HEK293 (cell line): Measurements from ENCODE around the gene TMEM143.

Source experiments
- GLI4 ChIP-seq: fragments of 450-650 bp; formaldehyde crosslinking; IDR thresholded peaks from 2 replicates; pipeline ENCODE4 v1.5.1; 2016; ENCODE audit warnings: missing biosample characterization, missing genetic modification characterization
- SP3 ChIP-seq: fragments of 450-650 bp; formaldehyde crosslinking; IDR thresholded peaks from 2 replicates; pipeline ENCODE4 v1.5.1; 2016; ENCODE audit warnings: missing biosample characterization, missing genetic modification characterization
- ZBTB17 ChIP-seq: fragments of 450-650 bp; formaldehyde crosslinking; IDR thresholded peaks from 2 replicates; pipeline ENCODE4 v1.5.1; 2016; ENCODE audit warnings: missing biosample characterization, missing genetic modification characterization
- ZNF221 ChIP-seq: fragments of 450-650 bp; formaldehyde crosslinking; IDR thresholded peaks from 2 replicates; pipeline ENCODE4 v1.5.1; 2017; ENCODE audit warnings: missing biosample characterization, missing genetic modification characterization, borderline replicate concordance
- ZNF23 ChIP-seq: fragments of 450-650 bp; formaldehyde crosslinking; IDR thresholded peaks from 2 replicates; pipeline ENCODE4 v1.5.1; 2016; ENCODE audit warnings: missing biosample characterization, missing genetic modification characterization, borderline replicate concordance
- ZNF341 ChIP-seq: fragments of 450-650 bp; formaldehyde crosslinking; IDR thresholded peaks from 2 replicates; pipeline ENCODE4; 2016; ENCODE audit warnings: low read depth, missing biosample characterization, missing genetic modification characterization
- ZNF530 ChIP-seq: fragments of 450-650 bp; formaldehyde crosslinking; IDR thresholded peaks from 2 replicates; pipeline ENCODE4 v1.5.1; 2016; ENCODE audit warnings: low read depth, missing biosample characterization, missing genetic modification characterization
- ZNF585B ChIP-seq: fragments of 450-650 bp; formaldehyde crosslinking; IDR thresholded peaks from 2 replicates; pipeline ENCODE4 v1.5.1; 2016; ENCODE audit warnings: missing biosample characterization, missing genetic modification characterization
- ZNF621 ChIP-seq: fragments of 450-650 bp; formaldehyde crosslinking; IDR thresholded peaks from 2 replicates; pipeline ENCODE4 v1.5.1; 2017; ENCODE audit warnings: missing biosample characterization, missing genetic modification characterization
- ZNF664 ChIP-seq: fragments of 450-650 bp; formaldehyde crosslinking; IDR thresholded peaks from 2 replicates; pipeline ENCODE4 v1.5.1; 2016; ENCODE audit warnings: missing biosample characterization, missing genetic modification characterization
- ZNF76 ChIP-seq: fragments of 450-650 bp; formaldehyde crosslinking; IDR thresholded peaks from 2 replicates; pipeline ENCODE4; 2016; ENCODE audit warnings: low read depth, missing biosample characterization, missing genetic modification characterization, borderline replicate concordance
- ZSCAN16 ChIP-seq: fragments of 450-650 bp; formaldehyde crosslinking; IDR thresholded peaks from 2 replicates; pipeline ENCODE4 v1.5.1; 2016; ENCODE audit warnings: missing biosample characterization, missing genetic modification characterization
- ZXDB ChIP-seq: fragments of 450-650 bp; formaldehyde crosslinking; IDR thresholded peaks from 2 replicates; pipeline ENCODE4 v1.5.1; 2016; ENCODE audit warnings: missing biosample characterization, missing genetic modification characterization
- TF ChIP-seq, protein P1 (sequence below): fragments of 450-650 bp; formaldehyde crosslinking; IDR thresholded peaks from 2 replicates; pipeline ENCODE4 v1.5.1; 2016; ENCODE audit warnings: missing biosample characterization, missing genetic modification characterization
- TF ChIP-seq, protein P2 (sequence below): fragments of 450-650 bp; formaldehyde crosslinking; IDR thresholded peaks from 2 replicates; pipeline ENCODE4 v1.5.1; 2016; ENCODE audit warnings: missing biosample characterization, missing genetic modification characterization
- TF ChIP-seq, protein P3 (sequence below): fragments of 450-650 bp; formaldehyde crosslinking; IDR thresholded peaks from 2 replicates; pipeline ENCODE4 v1.5.1; 2016; ENCODE audit warnings: missing biosample characterization, missing genetic modification characterization
- TF ChIP-seq, protein P4 (sequence below): fragments of 450-650 bp; formaldehyde crosslinking; IDR thresholded peaks from 2 replicates; pipeline ENCODE4 v1.5.1; 2016; ENCODE audit warnings: missing biosample characterization, missing genetic modification characterization
- TF ChIP-seq, protein P5 (sequence below): fragments of 450-650 bp; formaldehyde crosslinking; IDR thresholded peaks from 2 replicates; pipeline ENCODE4 v1.5.1; 2016; ENCODE audit warnings: missing biosample characterization, missing genetic modification characterization
- TF ChIP-seq, protein P6 (sequence below): fragments of 450-650 bp; formaldehyde crosslinking; IDR thresholded peaks from 2 replicates; pipeline ENCODE4 v1.5.1; 2016; ENCODE audit warnings: missing biosample characterization, missing genetic modification characterization
- TF ChIP-seq, protein P7 (sequence below): fragments of 450-650 bp; IDR thresholded peaks from 2 replicates; pipeline ENCODE4 v1.5.1; 2018; ENCODE audit warnings: missing biosample characterization, mild to moderate bottlenecking, missing genetic modification characterization

Gene TMEM143

DNA sequence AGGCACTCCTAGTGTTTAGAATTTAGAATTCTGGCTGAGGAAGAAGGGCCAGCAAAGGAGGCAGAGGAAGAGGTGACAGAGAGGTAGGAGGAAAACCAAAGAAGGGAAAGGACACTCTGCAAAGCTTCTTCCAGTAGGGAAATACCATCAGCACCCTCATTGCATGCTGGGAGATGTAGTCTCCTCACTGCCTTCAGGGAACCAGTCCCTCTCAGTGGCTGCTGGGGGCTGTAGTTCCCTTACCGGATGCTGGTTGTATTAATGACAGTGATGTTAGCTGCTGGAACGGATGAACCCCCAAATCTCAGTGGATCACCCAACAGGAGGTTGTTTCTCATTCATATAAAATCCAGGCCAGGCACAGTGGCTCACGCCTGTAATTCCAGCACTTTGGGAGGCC lies 39.9 kb upstream of the TMEM143 start (continued):
- TF ChIP-seq, protein P1, sequence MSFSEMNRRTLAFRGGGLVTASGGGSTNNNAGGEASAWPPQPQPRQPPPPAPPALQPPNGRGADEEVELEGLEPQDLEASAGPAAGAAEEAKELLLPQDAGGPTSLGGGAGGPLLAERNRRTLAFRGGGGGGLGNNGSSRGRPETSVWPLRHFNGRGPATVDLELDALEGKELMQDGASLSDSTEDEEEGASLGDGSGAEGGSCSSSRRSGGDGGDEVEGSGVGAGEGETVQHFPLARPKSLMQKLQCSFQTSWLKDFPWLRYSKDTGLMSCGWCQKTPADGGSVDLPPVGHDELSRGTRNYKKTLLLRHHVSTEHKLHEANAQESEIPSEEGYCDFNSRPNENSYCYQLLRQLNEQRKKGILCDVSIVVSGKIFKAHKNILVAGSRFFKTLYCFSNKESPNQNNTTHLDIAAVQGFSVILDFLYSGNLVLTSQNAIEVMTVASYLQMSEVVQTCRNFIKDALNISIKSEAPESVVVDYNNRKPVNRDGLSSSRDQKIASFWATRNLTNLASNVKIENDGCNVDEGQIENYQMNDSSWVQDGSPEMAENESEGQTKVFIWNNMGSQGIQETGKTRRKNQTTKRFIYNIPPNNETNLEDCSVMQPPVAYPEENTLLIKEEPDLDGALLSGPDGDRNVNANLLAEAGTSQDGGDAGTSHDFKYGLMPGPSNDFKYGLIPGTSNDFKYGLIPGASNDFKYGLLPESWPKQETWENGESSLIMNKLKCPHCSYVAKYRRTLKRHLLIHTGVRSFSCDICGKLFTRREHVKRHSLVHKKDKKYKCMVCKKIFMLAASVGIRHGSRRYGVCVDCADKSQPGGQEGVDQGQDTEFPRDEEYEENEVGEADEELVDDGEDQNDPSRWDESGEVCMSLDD (tag by site-specific recombination) = peak; percentile 64; the same call in 1 of the 2 replicates
- TF ChIP-seq ZNF76 (tag by site-specific recombination) = peak; percentile 89
- TF ChIP-seq ZSCAN16 (tag by site-specific recombination) = no peak
- peak; percentile 72 for TF ChIP-seq ZBTB17
- TF ChIP-seq, protein P2, sequence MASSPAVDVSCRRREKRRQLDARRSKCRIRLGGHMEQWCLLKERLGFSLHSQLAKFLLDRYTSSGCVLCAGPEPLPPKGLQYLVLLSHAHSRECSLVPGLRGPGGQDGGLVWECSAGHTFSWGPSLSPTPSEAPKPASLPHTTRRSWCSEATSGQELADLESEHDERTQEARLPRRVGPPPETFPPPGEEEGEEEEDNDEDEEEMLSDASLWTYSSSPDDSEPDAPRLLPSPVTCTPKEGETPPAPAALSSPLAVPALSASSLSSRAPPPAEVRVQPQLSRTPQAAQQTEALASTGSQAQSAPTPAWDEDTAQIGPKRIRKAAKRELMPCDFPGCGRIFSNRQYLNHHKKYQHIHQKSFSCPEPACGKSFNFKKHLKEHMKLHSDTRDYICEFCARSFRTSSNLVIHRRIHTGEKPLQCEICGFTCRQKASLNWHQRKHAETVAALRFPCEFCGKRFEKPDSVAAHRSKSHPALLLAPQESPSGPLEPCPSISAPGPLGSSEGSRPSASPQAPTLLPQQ (tag by site-specific recombination) = peak; percentile 17; the same call in 1 of the 2 replicates
- no peak for TF ChIP-seq ZNF621 (tag by site-specific recombination)
- TF ChIP-seq ZNF221 (tag by site-specific recombination) = no peak
- TF ChIP-seq ZNF585B (tag by site-specific recombination) = no peak
- TF ChIP-seq ZXDB = peak; percentile 57; the same call in 1 of the 2 replicates
- TF ChIP-seq SP3 (tag by site-specific recombination) = peak; percentile 65
- TF ChIP-seq, protein P3, sequence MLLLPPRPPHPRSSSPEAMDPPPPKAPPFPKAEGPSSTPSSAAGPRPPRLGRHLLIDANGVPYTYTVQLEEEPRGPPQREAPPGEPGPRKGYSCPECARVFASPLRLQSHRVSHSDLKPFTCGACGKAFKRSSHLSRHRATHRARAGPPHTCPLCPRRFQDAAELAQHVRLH (tag by site-specific recombination) = 0 out of 2 replicates have a peak, but pooled peaks have one; percentile 7
- no peak for TF ChIP-seq ZNF530 (tag by site-specific recombination)
- no peak for TF ChIP-seq ZNF664
- TF ChIP-seq, protein P4, sequence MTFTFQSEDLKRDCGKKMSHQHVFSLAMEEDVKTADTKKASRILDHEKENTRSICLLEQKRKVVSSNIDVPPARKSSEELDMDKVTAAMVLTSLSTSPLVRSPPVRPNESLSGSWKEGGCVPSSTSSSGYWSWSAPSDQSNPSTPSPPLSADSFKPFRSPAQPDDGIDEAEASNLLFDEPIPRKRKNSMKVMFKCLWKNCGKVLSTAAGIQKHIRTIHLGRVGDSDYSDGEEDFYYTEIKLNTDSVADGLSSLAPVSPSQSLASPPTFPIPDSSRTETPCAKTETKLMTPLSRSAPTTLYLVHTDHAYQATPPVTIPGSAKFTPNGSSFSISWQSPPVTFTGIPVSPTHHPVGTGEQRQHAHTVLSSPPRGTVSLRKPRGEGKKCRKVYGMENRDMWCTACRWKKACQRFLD = no peak
- TF ChIP-seq ZNF341 (tag by site-specific recombination) = no peak
- TF ChIP-seq, protein P5, sequence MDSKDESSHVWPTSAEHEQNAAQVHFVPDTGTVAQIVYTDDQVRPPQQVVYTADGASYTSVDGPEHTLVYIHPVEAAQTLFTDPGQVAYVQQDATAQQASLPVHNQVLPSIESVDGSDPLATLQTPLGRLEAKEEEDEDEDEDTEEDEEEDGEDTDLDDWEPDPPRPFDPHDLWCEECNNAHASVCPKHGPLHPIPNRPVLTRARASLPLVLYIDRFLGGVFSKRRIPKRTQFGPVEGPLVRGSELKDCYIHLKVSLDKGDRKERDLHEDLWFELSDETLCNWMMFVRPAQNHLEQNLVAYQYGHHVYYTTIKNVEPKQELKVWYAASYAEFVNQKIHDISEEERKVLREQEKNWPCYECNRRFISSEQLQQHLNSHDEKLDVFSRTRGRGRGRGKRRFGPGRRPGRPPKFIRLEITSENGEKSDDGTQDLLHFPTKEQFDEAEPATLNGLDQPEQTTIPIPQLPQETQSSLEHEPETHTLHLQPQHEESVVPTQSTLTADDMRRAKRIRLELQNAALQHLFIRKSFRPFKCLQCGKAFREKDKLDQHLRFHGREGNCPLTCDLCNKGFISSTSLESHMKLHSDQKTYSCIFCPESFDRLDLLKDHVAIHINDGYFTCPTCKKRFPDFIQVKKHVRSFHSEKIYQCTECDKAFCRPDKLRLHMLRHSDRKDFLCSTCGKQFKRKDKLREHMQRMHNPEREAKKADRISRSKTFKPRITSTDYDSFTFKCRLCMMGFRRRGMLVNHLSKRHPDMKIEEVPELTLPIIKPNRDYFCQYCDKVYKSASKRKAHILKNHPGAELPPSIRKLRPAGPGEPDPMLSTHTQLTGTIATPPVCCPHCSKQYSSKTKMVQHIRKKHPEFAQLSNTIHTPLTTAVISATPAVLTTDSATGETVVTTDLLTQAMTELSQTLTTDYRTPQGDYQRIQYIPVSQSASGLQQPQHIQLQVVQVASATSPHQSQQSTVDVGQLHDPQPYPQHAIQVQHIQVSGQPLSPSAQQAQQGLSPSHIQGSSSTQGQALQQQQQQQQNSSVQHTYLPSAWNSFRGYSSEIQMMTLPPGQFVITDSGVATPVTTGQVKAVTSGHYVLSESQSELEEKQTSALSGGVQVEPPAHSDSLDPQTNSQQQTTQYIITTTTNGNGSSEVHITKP (tag by site-specific recombination) = peak; percentile 99
- TF ChIP-seq, protein P6, sequence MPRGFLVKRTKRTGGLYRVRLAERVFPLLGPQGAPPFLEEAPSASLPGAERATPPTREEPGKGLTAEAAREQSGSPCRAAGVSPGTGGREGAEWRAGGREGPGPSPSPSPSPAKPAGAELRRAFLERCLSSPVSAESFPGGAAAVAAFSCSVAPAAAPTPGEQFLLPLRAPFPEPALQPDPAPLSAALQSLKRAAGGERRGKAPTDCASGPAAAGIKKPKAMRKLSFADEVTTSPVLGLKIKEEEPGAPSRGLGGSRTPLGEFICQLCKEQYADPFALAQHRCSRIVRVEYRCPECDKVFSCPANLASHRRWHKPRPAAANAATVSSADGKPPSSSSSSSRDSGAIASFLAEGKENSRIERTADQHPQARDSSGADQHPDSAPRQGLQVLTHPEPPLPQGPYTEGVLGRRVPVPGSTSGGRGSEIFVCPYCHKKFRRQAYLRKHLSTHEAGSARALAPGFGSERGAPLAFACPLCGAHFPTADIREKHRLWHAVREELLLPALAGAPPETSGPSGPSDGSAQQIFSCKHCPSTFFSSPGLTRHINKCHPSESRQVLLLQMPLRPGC (tag by site-specific recombination) = no peak
- TF ChIP-seq, protein P7, sequence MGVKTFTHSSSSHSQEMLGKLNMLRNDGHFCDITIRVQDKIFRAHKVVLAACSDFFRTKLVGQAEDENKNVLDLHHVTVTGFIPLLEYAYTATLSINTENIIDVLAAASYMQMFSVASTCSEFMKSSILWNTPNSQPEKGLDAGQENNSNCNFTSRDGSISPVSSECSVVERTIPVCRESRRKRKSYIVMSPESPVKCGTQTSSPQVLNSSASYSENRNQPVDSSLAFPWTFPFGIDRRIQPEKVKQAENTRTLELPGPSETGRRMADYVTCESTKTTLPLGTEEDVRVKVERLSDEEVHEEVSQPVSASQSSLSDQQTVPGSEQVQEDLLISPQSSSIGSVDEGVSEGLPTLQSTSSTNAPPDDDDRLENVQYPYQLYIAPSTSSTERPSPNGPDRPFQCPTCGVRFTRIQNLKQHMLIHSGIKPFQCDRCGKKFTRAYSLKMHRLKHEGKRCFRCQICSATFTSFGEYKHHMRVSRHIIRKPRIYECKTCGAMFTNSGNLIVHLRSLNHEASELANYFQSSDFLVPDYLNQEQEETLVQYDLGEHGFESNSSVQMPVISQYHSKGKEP = no peak
- TF ChIP-seq ZNF23 (tag by site-specific recombination) = no peak
- TF ChIP-seq GLI4 (tag by site-specific recombination) = no peak
- TF ChIP-seq, all 188 proteins: peak for 12
